B cell (primary cell): ENCODE data around the gene RNF212B. TPM values are rescaled to one million over a fixed set of nuclear protein-coding genes. Genes with fewer than 3 reads are reported as not detected.

ENCODE experiments used
- ATAC-seq: fragments of 200-7000 bp; cut with Tn5 transposase; one replicate; pipeline ENCODE4 v1.10.0; 2021; ENCODE audit warnings: low read depth, mild to moderate bottlenecking, moderate number of reproducible peaks, moderate library complexity
- CTCF ChIA-PET: fragments of 350-600 bp; sonication (Branson Sonifier 250); formaldehyde crosslinking; loops from one replicate; lab custom pipeline; 2021; ENCODE audit warnings: antibody characterized with exemption, inconsistent platforms; lab: Charles Lee
- POLR2A ChIA-PET: fragments of 350-600 bp; sonication (Branson Sonifier 250); formaldehyde crosslinking; loops from one replicate; lab custom pipeline; 2021; ENCODE audit warnings: antibody characterized with exemption; lab: Charles Lee
- DNase-seq: peaks from one replicate; pipeline ENCODE4 v3.0.0; 2013
- H2AFZ ChIP-seq: 2 replicates; pipeline ENCODE4 v1.6.1; 2012; ENCODE audit warnings: mild to moderate bottlenecking, low read depth, low read length; ENCODE audit not compliant: insufficient read depth, poor library complexity, severe bottlenecking
- H3K27ac ChIP-seq, 2 donors: 1 replicate in 1 of 2; 2 replicates in 1 of 2; pipeline ENCODE4 v1.5.1; 2012 to 2013; ENCODE audit warnings: low read length in 2 of 2, mild to moderate bottlenecking in 2 of 2, moderate library complexity in 1 of 2
- H3K27me3 ChIP-seq, 4 experiments: fragments of 200-600 bp in 1 of 4; sonication (generic) in 1 of 4; replicated peaks in 1 of 4; 1 replicate in 2 of 4; 2 replicates in 2 of 4; pipeline versions ENCODE4 v1.6.1 to v1.7.0; 2013 to 2016; ENCODE audit warnings: low read length in 3 of 4, mild to moderate bottlenecking in 2 of 4, mixed read lengths in 1 of 4, moderate library complexity in 1 of 4; ENCODE audit not compliant: insufficient read depth in 4 of 4, control insufficient read depth in 3 of 4; ENCODE audit errors: control extremely low read depth in 1 of 4
- H3K36me3 ChIP-seq, 2 experiments: replicated peaks in 1 of 2; 1 replicate in 1 of 2; 2 replicates in 1 of 2; pipeline versions ENCODE4 v1.6.1 to v1.7.1; 2013; ENCODE audit warnings: low read length in 1 of 2; ENCODE audit not compliant: insufficient read depth in 2 of 2, control insufficient read depth in 1 of 2; ENCODE audit errors: control extremely low read depth in 1 of 2, extremely low read depth in 1 of 2
- H3K4me1 ChIP-seq, 2 donors: fragments of 200-600 bp in 1 of 2; sonication (generic) in 1 of 2; 1 replicate in 1 of 2; 2 replicates in 1 of 2; pipeline versions ENCODE4 v1.5.1 to v1.6.1; 2013 to 2017; ENCODE audit warnings: low read length in 2 of 2; ENCODE audit not compliant: control insufficient read depth in 2 of 2, insufficient read depth in 2 of 2
- H3K4me2 ChIP-seq: replicated peaks from 2 replicates; pipeline ENCODE3; 2012; ENCODE audit warnings: mild to moderate bottlenecking, low read depth, low read length; ENCODE audit not compliant: poor library complexity, severe bottlenecking
- H3K4me3 ChIP-seq, 5 experiments: fragments of 200-600 bp in 1 of 5; sonication (generic) in 1 of 5; 1 replicate in 3 of 5; 2 replicates in 2 of 5; pipeline versions ENCODE4 v1.5.1 to v1.7.0; 2011 to 2016; ENCODE audit warnings: low read length in 4 of 5, mild to moderate bottlenecking in 4 of 5, low read depth in 2 of 5, control low read depth in 1 of 5, moderate library complexity in 1 of 5; ENCODE audit not compliant: insufficient read depth in 1 of 5; ENCODE audit errors: control extremely low read depth in 1 of 5, extremely low read depth in 1 of 5
- H3K79me2 ChIP-seq: fragments of 200-600 bp; sonication (generic); one replicate; pipeline ENCODE4 v1.6.0; 2016; ENCODE audit warnings: low read length; ENCODE audit not compliant: control insufficient read depth, insufficient read depth
- H3K9ac ChIP-seq: fragments of 200-600 bp; sonication (generic); 2 replicates; pipeline ENCODE4 v1.6.1; 2017; ENCODE audit warnings: mild to moderate bottlenecking, low read length, moderate library complexity
- H3K9me3 ChIP-seq, 3 donors: one replicate each; pipeline versions ENCODE4 v1.6.1 to v1.7.1; 2013; ENCODE audit warnings: low read length in 2 of 3; ENCODE audit not compliant: control insufficient read depth in 2 of 3, insufficient read depth in 1 of 3; ENCODE audit errors: control extremely low read depth in 1 of 3
- H4K20me1 ChIP-seq: 2 replicates; pipeline ENCODE4 v1.6.0; 2012; ENCODE audit warnings: mild to moderate bottlenecking, low read length; ENCODE audit not compliant: insufficient read depth, control insufficient read depth, poor library complexity, severe bottlenecking
- H3K27ac Mint-ChIP-seq: one replicate; pipeline ENCODE4 v1.8.0; 2021; ENCODE audit warnings: mixed read lengths
- H3K27me3 Mint-ChIP-seq: one replicate; pipeline ENCODE4 v1.8.0; 2021; ENCODE audit warnings: mixed read lengths
- H3K4me1 Mint-ChIP-seq: one replicate; pipeline ENCODE4 v1.8.0; 2021; ENCODE audit warnings: mixed read lengths
- H3K4me3 Mint-ChIP-seq: one replicate; pipeline ENCODE4 v1.8.0; 2021; ENCODE audit warnings: mixed read lengths
- H3K9me3 Mint-ChIP-seq: one replicate; pipeline ENCODE4 v1.8.0; 2022; ENCODE audit warnings: mixed read lengths; ENCODE audit not compliant: insufficient read depth
- EZH2 ChIP-seq: IDR thresholded peaks from 2 replicates; pipeline ENCODE4 v1.6.1; 2012; ENCODE audit warnings: borderline replicate concordance, low read depth, mild to moderate bottlenecking, moderate library complexity, low read length; ENCODE audit not compliant: insufficient read depth, poor library complexity, severe bottlenecking
- WGBS: methylation state at CpG from one replicate; pipeline ENCODE4 v1.1.5; 2013; ENCODE audit warnings: missing lambda C conversion rate; ENCODE audit not compliant: insufficient coverage; 5-methylcytosine and 5-hydroxymethylcytosine counted together
- intact Hi-C: fragments of 100-400 bp; cut with micrococcal nuclease; formaldehyde crosslinking; loops from one replicate; pipeline ENCODE4 v1.10.0; 2022
- polyA plus RNA-seq: library from polyadenylated mRNA; depleted of rRNA; stranded (reverse); fragments of >200 nt; gene quantifications from 2 replicates; pipeline ENCODE4 v1.2.3, GENCODE V29; 2012
- total RNA-seq, 2 donors: library from RNA; stranded (reverse); fragments of 120-200 nt in 1 of 2; gene quantifications; 1 replicate in 1 of 2; 2 replicates in 1 of 2; pipeline versions ENCODE4 v1.2.3 to v1.2.4, GENCODE V29; 2013 to 2022
- TF ChIP-seq, protein P1 (sequence below): fragments of 200-600 bp; IDR thresholded peaks from one replicate; pipeline ENCODE4 v1.8.0; 2022; ENCODE audit warnings: antibody characterized with exemption, mild to moderate bottlenecking

RNF212B gene
- total and polyA plus RNA-seq, 2 donors (not counting 1 experiment from before 2014, with no cell fraction given), result not detected

- Histone ChIP-seq H3K36me3 (peaks cover 7 to 31% of the 10 kb centered on the region in 2 experiments), H3K4me2 (peak within 1 kb of the TSS; percentile 92), H3K9me3 (no peaks in the 10 kb centered on the region), H4K20me1 (peaks cover 13% of the 10 kb centered on the region), H3K27me3 (no peaks in the 10 kb centered on the region), H3K4me1 (peaks cover 21 to 24% of the 10 kb centered on the region in 2 donors), H2AFZ (peak within 1 kb of the TSS; percentile 87), H3K27ac (peak within 1 kb of the TSS; percentile 91 to 99), H3K9ac (peak within 1 kb of the TSS; percentile 81), H3K4me3 (peak within 1 kb of the TSS; percentile 61 to 89 (median 79)), H3K79me2 (peaks cover 15% of the 10 kb centered on the region)
- no peaks in the 10 kb centered on the region for H3K27me3 Mint-ChIP-seq
- peak; percentile 100 for DNase-seq
- CTCF ChIA-PET, result interaction anchor here (0.5 to 6.7 kb wide), 18 partner anchors 10 to 1833 kb away, joined by 3 to 56 read pairs (median 6); partner anchors contain the start of genes ACIN1, BCL2L2, C14orf119 and CDH24
- TF ChIP-seq EZH2, result no peak
- TF ChIP-seq, protein P1, sequence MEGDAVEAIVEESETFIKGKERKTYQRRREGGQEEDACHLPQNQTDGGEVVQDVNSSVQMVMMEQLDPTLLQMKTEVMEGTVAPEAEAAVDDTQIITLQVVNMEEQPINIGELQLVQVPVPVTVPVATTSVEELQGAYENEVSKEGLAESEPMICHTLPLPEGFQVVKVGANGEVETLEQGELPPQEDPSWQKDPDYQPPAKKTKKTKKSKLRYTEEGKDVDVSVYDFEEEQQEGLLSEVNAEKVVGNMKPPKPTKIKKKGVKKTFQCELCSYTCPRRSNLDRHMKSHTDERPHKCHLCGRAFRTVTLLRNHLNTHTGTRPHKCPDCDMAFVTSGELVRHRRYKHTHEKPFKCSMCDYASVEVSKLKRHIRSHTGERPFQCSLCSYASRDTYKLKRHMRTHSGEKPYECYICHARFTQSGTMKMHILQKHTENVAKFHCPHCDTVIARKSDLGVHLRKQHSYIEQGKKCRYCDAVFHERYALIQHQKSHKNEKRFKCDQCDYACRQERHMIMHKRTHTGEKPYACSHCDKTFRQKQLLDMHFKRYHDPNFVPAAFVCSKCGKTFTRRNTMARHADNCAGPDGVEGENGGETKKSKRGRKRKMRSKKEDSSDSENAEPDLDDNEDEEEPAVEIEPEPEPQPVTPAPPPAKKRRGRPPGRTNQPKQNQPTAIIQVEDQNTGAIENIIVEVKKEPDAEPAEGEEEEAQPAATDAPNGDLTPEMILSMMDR, result no peak
- H3K27ac Mint-ChIP-seq, result peak within 1 kb of the TSS; percentile 99
- peak within 1 kb of the TSS; percentile 93 for H3K4me3 Mint-ChIP-seq
- intact Hi-C loops, result loop anchor here (1.0 to 2.0 kb wide), 9 partner anchors 15 to 1122 kb away; partner anchors contain the start of genes ACIN1, BCL2L2, C14orf119 and HOMEZ
- H3K9me3 Mint-ChIP-seq, result no peaks in the 10 kb centered on the region
- peak; percentile 84 for ATAC-seq
- POLR2A ChIA-PET, result interaction anchor here (0.5 to 4.4 kb wide), 17 partner anchors 9 to 437 kb away, joined by 3 to 84 read pairs (median 4); partner anchors contain the start of genes ACIN1, AP1G2, BCL2L2 and C14orf119
- H3K4me1 Mint-ChIP-seq, result peaks cover 33% of the 10 kb centered on the region
- WGBS, result 3% methylated on average over 62 of the region's 63 CpGs
Measured at GRCh38 chr14:23320584-23321571, 83.1 kb downstream of the RNF212B start, which contains the start of gene PABPN1. Gene PABPN1 (plus strand): TSS chr14:23321457. CDS start chr14:23321470, 13 bp downstream.
